Endometrial microvascular endothelial cells (primary cell): Measurements from ENCODE around the gene FAM169A. TPM values are rescaled to one million over a fixed set of nuclear protein-coding genes. Genes with fewer than 3 reads are reported as not detected.
"Not testable (repeated sequence)": the region's sequence is repeated elsewhere in the genome, so short reads cannot be mapped to it uniquely, and the experiment has no call there.

Source experiments
- in situ Hi-C: cut with HindIII; loops from 2 replicates; pipeline ENCODE4 v1.10.0; 2017; ENCODE audit warnings: low sequenced_read_pairs, low pct_unique_long_range_greater_than_20kb; ENCODE audit errors: inconsistent ontology term
- total RNA-seq: library from RNA; depleted of rRNA; stranded (reverse); fragments of >200 nt; gene quantifications from one replicate; pipeline ENCODE4 v1.2.3, GENCODE V29; 2015; ENCODE audit errors: inconsistent ontology term

Gene FAM169A
- 1.2 TPM for total RNA-seq

- in situ Hi-C loops = no loop called here
Observed at GRCh38 chr5:74865804-74866595, at the start of gene FAM169A. TSS of gene FAM169A (minus strand) at chr5:74866387. CDS start at chr5:74841676, 24,711 bp downstream.

GRCh38 chr5:74915488-74915887, 49.3 kb upstream of the FAM169A start:
- in situ Hi-C loops = no loop called here

GRCh38 chr5:74911421-74911820, 45.2 kb upstream of the FAM169A start:
- in situ Hi-C loops = not testable (repeated sequence)

GRCh38 chr5:74909888-74910287, 43.7 kb upstream of the FAM169A start:
- in situ Hi-C loops = not testable (repeated sequence)

GRCh38 chr5:74908237-74908636, 42.0 kb upstream of the FAM169A start:
- in situ Hi-C loops = not testable (repeated sequence)

GRCh38 chr5:74904713-74905112, 38.5 kb upstream of the FAM169A start:
- in situ Hi-C loops = not testable (repeated sequence)

GRCh38 chr5:74903165-74903787, 37.1 kb upstream of the FAM169A start:
- in situ Hi-C loops = no loop called here

- in situ Hi-C loops = no loop called here
Observed at GRCh38 chr5:74897049-74897448, 30.9 kb upstream of the FAM169A start.

- in situ Hi-C loops = no loop called here
Observed at GRCh38 chr5:74895906-74896305, 29.7 kb upstream of the FAM169A start.

- in situ Hi-C loops = no loop called here
Observed at GRCh38 chr5:74894351-74894750, 28.2 kb upstream of the FAM169A start.

GRCh38 chr5:74892921-74893320, 26.7 kb upstream of the FAM169A start:
- in situ Hi-C loops = no loop called here

GRCh38 chr5:74889523-74890105, 23.4 kb upstream of the FAM169A start:
- in situ Hi-C loops = no loop called here

- in situ Hi-C loops = no loop called here
Observed at GRCh38 chr5:74888117-74888516, 21.9 kb upstream of the FAM169A start.

GRCh38 chr5:74885170-74885569, 19.0 kb upstream of the FAM169A start:
- in situ Hi-C loops = no loop called here

GRCh38 chr5:74882379-74883134, 16.4 kb upstream of the FAM169A start:
- in situ Hi-C loops = not testable (repeated sequence)

GRCh38 chr5:74877624-74878304, 11.6 kb upstream of the FAM169A start:
- in situ Hi-C loops = no loop called here

- in situ Hi-C loops = no loop called here
Observed at GRCh38 chr5:74875994-74876791, 10.0 kb upstream of the FAM169A start.
